Measurements from ENCODE around the gene CLPTM1L.

Gene CLPTM1L

GRCh38 chr5:1315709-1316587 lies 29.0 kb downstream of the CLPTM1L start:
- DNase-seq (ENCODE audit: low read depth in 3 of 3, low spot score in 1 of 3) = peak in 2 of 3 donors; percentile 13 to 19

DNA sequence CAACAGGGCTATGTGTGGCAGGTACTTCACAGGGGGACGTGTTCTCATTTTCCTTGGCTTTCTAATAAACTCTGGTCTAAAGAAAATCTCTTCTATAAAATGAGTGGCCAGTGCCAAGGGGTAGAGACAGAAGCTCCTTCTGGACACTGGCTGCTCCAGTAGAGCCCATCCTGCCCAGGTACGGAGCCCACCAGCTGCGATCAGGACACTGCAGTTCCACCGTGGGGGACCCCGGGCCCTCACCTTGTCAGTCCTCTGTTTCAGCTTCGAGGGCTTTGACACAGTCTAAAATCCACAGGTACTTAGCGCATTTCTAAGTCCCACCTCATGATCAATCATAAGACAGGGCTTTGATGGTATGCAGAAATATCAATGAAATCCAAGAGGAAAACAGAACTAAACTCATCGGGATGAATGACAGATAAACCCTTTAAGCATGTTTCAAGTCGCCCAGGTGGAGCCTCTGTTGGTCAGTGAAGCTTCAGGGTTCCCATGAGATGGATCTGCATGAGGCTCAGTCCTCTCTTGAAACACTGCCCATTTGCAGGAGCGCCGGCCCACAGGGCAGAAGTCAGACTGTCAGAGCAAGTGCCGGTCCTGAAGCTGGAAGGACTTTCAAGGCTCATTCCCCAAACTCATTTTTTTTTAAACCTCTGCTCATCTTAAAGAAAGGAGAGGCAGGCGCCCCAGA lies 29.7 kb downstream of the CLPTM1L start:
- no peak for DNase-seq (ENCODE audit: low read depth in 3 of 3, low spot score in 1 of 3)

GRCh38 chr5:1314564-1314982 lies 30.3 kb downstream of the CLPTM1L start:
- DNase-seq (ENCODE audit: low read depth in 3 of 3, low spot score in 1 of 3) = no peak

DNA sequence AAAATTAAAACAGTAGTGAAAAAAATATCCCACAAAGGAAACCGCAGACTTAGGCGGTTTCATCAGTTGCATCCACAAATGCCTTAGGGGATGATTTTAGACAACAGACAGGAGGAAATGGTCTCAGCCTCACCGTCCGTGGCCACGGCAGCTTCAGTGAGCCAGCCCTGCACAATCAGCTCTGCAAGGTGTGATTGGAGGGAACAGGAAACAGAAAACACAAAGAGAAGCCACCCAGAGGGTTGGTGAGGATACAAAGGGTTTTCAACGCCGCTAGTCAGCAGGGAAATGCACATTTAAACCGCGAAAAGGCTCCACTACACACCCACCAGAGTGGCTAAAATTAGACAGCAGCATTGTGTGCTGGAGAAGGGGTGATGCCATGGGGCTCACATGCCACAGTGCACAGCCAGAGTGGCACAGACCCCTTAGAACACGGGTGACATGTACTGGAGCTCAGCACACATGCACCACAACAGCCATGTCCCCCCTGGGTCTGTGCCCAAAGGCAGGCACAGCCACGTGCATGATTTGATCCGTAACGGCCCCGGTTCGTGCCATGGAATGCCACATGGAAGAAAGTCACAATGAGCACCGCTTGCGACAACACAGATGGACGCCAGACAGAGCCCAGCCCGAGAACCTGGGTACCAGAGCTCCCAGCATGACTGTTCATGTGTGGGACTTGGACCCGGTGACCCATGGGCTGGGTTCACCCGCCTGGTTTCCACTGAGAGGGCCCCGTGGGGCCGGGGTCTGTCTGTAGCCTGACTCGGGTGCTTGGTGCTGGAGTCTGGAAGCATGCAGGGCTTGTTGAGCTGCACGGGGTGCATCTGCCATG lies 31.7 kb downstream of the CLPTM1L start:
- no peak for DNase-seq (ENCODE audit: low read depth in 3 of 3, low spot score in 1 of 3)

DNA sequence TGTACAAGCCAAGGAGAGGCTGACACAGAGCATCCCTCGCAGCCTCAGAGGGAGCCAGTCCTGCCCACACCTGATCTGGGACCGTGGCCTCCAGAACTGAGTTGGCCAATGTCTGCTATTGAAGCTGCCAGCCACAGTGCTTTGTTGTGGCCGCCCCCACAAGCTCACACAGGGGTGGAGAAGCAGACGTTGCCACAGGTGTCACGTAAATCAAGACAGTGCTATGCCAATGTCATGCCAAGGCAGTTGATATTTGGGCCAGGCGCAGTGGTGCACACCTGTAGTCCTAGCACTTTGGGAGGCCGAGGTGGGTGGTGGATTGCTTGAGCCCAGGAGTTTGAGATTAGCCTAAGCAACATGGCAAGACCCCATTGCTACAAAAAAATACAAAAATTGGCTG lies 32.7 kb downstream of the CLPTM1L start:
- DNase-seq (ENCODE audit: low read depth in 3 of 3, low spot score in 1 of 3) = no peak

DNA sequence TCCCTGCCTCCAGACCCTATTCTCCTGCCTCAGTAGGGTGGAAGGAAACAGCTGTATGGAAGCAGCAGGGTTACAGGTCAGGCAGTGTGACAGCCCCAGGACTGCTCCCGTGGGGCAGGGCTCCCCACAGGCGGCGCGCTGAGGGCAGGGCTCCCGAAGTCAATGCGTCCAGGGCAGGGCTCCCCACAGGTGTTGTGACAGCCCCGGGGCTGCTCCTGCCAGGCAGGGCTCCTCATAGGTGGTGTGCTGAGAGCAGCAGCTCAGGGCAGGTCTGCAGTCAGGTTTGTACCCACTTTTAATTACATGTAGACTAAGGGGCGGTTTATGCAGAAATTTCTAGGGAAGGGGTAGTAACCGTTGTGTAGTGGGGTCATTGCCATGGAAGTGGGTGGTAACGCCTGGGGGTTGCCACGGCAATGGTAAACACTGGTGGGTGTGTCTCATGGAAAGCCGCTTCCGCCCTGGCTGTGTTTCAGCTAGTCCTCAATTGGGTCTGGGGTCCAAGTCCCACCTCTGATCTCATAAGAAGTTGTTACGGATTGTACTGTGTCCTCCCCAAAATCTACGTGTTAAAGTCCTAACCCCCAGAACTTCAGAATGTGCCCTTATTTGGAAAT lies 33.4 kb downstream of the CLPTM1L start:
- DNase-seq (ENCODE audit: low read depth in 3 of 3, low spot score in 1 of 3) = no peak

GRCh38 chr5:1310118-1310517 lies 34.8 kb downstream of the CLPTM1L start:
- no peak for DNase-seq (ENCODE audit: low read depth in 3 of 3, low spot score in 1 of 3)

DNA sequence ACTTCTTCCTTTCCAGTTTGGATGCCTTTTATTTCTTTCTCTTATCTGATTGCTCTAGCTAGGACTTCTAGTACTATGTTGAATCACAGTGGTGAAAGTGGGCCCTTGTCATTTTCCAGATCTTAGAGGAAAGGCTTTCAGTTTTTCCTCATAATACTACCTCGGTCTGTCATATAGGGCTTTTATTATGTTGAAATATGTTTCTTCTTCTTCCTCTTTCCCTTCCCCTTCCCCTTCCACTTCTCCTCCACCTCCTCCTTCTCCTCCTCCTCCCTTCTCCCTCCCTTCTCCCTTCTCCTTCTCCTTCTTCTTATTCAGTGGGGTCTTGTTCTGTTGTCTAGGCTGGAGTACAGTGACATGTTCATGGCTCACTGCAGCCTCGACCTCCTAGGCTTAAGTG lies 40.9 kb downstream of the CLPTM1L start:
- DNase-seq (ENCODE audit: low read depth in 3 of 3, low spot score in 1 of 3) = no peak

DNA sequence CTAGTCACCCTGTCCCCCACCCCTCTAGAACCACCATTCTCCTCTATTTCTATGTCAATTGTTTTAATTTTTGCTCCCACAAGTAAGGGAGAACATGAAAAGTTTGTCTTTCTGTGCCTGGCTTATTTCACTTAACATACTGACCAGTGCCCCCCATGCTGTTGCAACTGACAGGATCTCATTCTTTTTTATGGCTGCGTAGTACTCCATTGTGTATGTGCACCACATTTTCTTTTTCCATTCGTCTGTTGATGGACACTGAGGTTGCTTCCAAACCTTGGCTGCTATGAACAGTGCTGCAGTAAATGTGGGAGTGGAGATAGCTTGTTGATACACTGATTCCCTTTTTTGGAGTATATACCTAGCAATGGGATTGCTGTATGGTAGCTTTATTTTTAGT lies 42.6 kb downstream of the CLPTM1L start:
- no peak for DNase-seq (ENCODE audit: low read depth in 3 of 3, low spot score in 1 of 3)

DNA sequence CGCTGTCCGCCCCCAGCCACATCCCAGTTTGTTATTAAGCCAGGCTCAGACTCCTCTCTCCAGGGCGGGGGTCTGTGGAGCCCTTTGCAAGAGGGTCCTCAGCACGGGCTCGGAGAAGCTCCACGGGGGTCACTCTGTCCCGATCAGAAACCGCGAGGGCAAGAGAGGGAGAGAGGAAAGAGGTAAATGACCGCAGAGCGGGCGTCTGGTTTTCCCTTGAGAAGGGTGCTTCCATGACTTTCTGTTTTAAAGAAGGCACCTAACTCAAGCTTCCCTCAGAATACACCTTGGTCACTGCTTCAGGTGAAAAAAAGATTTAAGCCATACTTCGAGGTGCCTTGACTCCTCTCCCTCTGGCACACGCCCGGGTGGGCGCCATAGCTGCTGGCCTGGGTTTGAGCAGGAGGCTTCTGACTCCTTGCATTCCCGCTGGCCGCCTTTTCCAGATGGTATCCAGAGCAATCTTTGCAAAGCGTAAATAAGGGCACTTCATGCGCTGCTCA lies 44.3 kb downstream of the CLPTM1L start:
- DNase-seq (ENCODE audit: low read depth in 3 of 3, low spot score in 1 of 3) = no peak

GRCh38 chr5:1299961-1300360 lies 44.9 kb downstream of the CLPTM1L start:
- no peak for DNase-seq (ENCODE audit: low read depth in 3 of 3, low spot score in 1 of 3)

DNA sequence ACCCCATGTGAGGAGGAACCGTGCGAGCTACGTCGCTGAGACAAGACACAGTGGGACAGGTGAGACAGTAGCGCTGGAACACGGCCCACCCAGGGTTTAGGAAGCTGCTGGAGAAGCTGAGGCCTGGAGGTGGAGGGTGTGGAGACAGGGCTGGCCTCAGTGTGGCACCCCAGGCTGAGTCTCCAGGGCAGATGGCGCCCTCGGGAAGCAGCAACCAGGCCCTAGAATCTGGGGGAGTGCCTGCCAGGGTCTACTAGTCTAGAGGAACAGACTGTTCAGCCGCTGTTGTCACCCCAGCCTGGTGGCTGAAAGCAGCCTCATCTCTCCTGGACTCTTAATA lies 45.4 kb downstream of the CLPTM1L start:
- no peak for DNase-seq (ENCODE audit: low read depth in 3 of 3, low spot score in 1 of 3)

DNA sequence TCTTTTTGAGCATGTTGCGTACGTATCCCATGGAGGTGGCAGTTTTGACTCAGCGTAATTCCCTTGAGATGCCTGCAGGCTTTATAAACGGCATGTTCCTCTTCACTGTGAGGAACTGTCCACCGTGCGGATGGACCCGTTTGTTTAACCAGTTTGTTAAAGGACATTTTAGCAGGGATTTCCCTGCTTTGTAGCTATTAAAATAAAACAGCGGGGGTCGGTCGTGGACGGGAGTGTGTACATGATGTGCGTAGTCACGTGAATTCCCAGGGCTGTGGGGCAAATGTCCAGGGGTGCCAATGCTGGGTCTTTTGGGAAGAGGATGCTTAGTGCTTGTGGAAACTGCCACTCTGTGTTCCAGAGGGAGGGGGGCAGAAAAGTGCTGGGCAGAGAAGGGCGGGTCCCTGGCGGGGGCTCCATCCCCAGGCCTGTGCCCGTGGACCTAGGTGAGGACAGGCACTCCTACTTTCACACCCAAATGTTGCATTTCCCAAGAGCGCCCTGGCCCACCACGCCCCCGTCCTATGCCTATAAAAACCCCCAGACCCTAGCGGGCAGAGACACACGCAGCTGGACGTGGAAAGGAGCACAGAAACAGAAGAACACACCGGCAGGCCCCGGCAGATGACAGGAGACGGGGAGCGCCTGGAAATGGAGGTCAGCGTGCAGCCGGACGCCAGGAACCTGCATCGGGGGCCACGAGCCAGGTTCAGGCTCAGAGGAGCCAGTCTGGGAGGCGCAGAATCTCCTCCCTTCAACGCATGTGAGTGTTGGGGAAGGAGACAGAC lies 46.0 kb downstream of the CLPTM1L start:
- no peak for DNase-seq (ENCODE audit: low read depth in 3 of 3, low spot score in 1 of 3)

DNA sequence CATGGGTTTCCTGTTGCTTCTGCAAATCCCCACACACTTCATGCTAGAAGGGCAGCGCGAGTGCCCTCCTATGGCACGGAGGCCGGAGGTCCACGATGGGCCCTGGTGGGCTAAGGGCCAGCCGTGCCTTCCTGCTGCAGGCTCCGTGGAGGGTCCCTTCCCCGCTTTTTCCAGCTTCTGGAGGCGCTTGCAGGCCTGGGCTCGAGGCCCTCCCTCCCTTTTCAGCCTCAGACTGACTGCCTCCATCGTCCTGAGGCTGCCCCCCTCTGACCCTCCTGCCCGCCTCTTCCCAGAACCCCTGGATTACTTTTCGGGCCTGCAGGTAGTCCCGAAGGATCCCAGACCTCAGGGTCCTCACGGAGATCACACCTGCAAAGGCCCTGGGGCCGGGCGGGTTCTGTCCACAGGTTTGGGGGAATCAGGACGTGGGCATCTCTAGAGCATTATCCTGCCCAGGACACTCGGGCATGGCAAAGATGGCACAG lies 46.8 kb downstream of the CLPTM1L start:
- DNase-seq (ENCODE audit: low read depth in 3 of 3, low spot score in 1 of 3) = no peak

DNA sequence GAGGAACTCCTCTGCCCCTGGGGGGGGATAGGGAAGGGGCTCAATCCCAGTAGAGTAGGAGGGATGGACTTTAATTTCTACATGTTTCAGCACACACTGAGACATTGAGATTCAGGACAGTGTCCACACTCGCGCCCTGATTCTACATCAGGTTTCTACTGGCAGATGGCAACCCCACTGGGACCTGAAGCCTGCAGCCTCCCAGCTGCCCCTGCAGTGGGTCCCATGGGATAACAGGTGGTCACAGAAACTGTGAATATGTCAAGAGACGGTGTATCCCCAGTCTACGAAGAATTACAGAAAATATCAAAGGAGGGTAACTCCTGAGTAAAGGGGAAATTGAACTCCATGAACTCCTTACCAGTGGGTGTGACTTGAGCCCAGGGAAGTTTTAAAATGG lies 47.7 kb downstream of the CLPTM1L start:
- DNase-seq (ENCODE audit: low read depth in 3 of 3, low spot score in 1 of 3) = no peak

- no peak for DNase-seq (ENCODE audit: low read depth in 3 of 3, low spot score in 1 of 3)
Observed at GRCh38 chr5:1295650-1296037, 49.3 kb downstream of the CLPTM1L start.

- peak; percentile 45 to 86 (median 67) for DNase-seq (ENCODE audit: low read depth in 3 of 3, low spot score in 1 of 3)
Observed at GRCh38 chr5:1294835-1295649, 49.9 kb downstream of the CLPTM1L start, which contains the start of gene TERT. Gene TERT, minus strand, starts transcription at chr5:1295068. Its CDS starts 79 bp downstream, at chr5:1294989.

- DNase-seq (ENCODE audit: low read depth in 3 of 3, low spot score in 1 of 3) = no peak
Observed at GRCh38 chr5:1294206-1294834, 50.6 kb downstream of the CLPTM1L start.
